ENCODE measurements around the gene NTRK2. TPM values are rescaled to one million over a fixed set of nuclear protein-coding genes. Genes with fewer than 3 reads are reported as not detected.

Gene NTRK2
- total RNA-seq, 1 experiment from 2014 or later, result not detected

- TF ChIP-seq ELF1 (IDR thresholded peaks at IDR 0.05; ENCODE audit: borderline replicate concordance, low read depth) (no peak), JUND (IDR thresholded peaks at IDR 0.05) (no peak), SP1 (IDR thresholded peaks at IDR 0.05; ENCODE audit: low read depth) (no peak), YY1 (IDR thresholded peaks at IDR 0.05; ENCODE audit: extremely low read depth, insufficient replicate concordance, low read depth, low read length) (no peak), ZNF274 (IDR thresholded peaks at IDR 0.05; ENCODE audit: low read depth, low read length) (no peak), FOSL1 (IDR thresholded peaks at IDR 0.05; ENCODE audit: low read depth) (no peak), RAD21 (IDR thresholded peaks at IDR 0.05; ENCODE audit: low read depth) (no peak), ZBTB33 (IDR thresholded peaks at IDR 0.05; ENCODE audit: extremely low read depth, insufficient replicate concordance, low read length) (no peak)
- no peak for DNase-seq (ENCODE audit: low read depth, low spot score)
- H2AFZ ChIP-seq (ENCODE audit: low read depth, low read length, poor library complexity, severe bottlenecking), result no peak overlapping the region
- H3K27me3 ChIP-seq (ENCODE audit: insufficient read depth, low read length), result no peaks in the 10 kb centered on the region
- H3K4me2 ChIP-seq (ENCODE audit: low read length), result no peak overlapping the region
- no peak overlapping the region for H3K4me3 ChIP-seq (replicated peaks in 1 of 2; ENCODE audit: low read depth in 1 of 2, low read length in 2 of 2)
- no peak for ATAC-seq
- H3K36me3 ChIP-seq (ENCODE audit: control insufficient read depth in 1 of 2, insufficient read depth in 2 of 2, low read length in 2 of 2), result no peaks in the 10 kb centered on the region
- no peaks in the 10 kb centered on the region for H3K4me1 ChIP-seq (ENCODE audit: control insufficient read depth in 1 of 2, insufficient read depth in 2 of 2, low read length in 2 of 2)
- H4K20me1 ChIP-seq (ENCODE audit: insufficient read depth), result no peaks in the 10 kb centered on the region
- H3K79me2 ChIP-seq (ENCODE audit: insufficient read depth, low read length), result no peaks in the 10 kb centered on the region
- CTCF ChIA-PET, result no interaction called here
- POLR2A ChIA-PET, result no interaction called here
- H3K9ac ChIP-seq (ENCODE audit: low read length), result no peak overlapping the region
- H3K27ac ChIP-seq (ENCODE audit: low read depth, low read length), result no peak overlapping the region
- no peaks in the 10 kb centered on the region for H3K9me3 ChIP-seq (ENCODE audit: control insufficient read depth in 1 of 2, insufficient read depth in 1 of 2, low read depth in 1 of 2, low read length in 2 of 2)
- RAD21 ChIA-PET (ENCODE audit: low non-redundant PET in 1 of 2, low total read pairs in 2 of 2, uncharacterized antibody in 2 of 2, unreplicated experiment in 2 of 2), result no interaction called here
- intact Hi-C loops (cut with micrococcal nuclease), result no loop called here
- no TSS peak for BruUV-seq (replicated peaks)
- no peaks in the 10 kb centered on the region for H3K9me2 ChIP-seq (ENCODE audit: insufficient read depth)
Observed at GRCh38 chr9:84705128-84705527, 35.6 kb downstream of the NTRK2 start.

GRCh38 chr9:84708400-84708799 is 38.9 kb downstream of the NTRK2 start:
- ATAC-seq (no peak), DNase-seq (ENCODE audit: low read depth, low spot score) (no peak)
- intact Hi-C loops (cut with micrococcal nuclease), result no loop called here
- POLR2A ChIA-PET, result no interaction called here
- no peak overlapping the region for H3K27ac ChIP-seq (ENCODE audit: low read depth, low read length)
- RAD21 ChIA-PET (ENCODE audit: low non-redundant PET in 1 of 2, low total read pairs in 2 of 2, uncharacterized antibody in 2 of 2, unreplicated experiment in 2 of 2), result no interaction called here
- no peaks in the 10 kb centered on the region for H3K4me1 ChIP-seq (ENCODE audit: control insufficient read depth in 1 of 2, insufficient read depth in 2 of 2, low read length in 2 of 2)
- peaks cover 16% of the 10 kb centered on the region; the same call in 1 of the 2 replicates for H3K27me3 ChIP-seq (ENCODE audit: insufficient read depth, low read length)
- no peaks in the 10 kb centered on the region for H4K20me1 ChIP-seq (ENCODE audit: insufficient read depth)
- H3K9ac ChIP-seq (ENCODE audit: low read length), result no peak overlapping the region
- H3K79me2 ChIP-seq (ENCODE audit: insufficient read depth, low read length), result no peaks in the 10 kb centered on the region
- no peaks in the 10 kb centered on the region for H3K36me3 ChIP-seq (ENCODE audit: control insufficient read depth in 1 of 2, insufficient read depth in 2 of 2, low read length in 2 of 2)
- H3K4me3 ChIP-seq (replicated peaks in 1 of 2; ENCODE audit: low read depth in 1 of 2, low read length in 2 of 2), result no peak overlapping the region
- no TSS peak for BruUV-seq (replicated peaks)
- CTCF ChIA-PET, result no interaction called here
- H2AFZ ChIP-seq (ENCODE audit: low read depth, low read length, poor library complexity, severe bottlenecking), result no peak overlapping the region
- H3K9me3 ChIP-seq (ENCODE audit: control insufficient read depth in 1 of 2, insufficient read depth in 1 of 2, low read depth in 1 of 2, low read length in 2 of 2), result no peaks in the 10 kb centered on the region
- no peaks in the 10 kb centered on the region for H3K9me2 ChIP-seq (ENCODE audit: insufficient read depth)
- H3K4me2 ChIP-seq (ENCODE audit: low read length), result no peak overlapping the region
- no peak for TF ChIP-seq SP1 (IDR thresholded peaks at IDR 0.05; ENCODE audit: low read depth)
- no peak for TF ChIP-seq ZBTB33 (IDR thresholded peaks at IDR 0.05; ENCODE audit: extremely low read depth, insufficient replicate concordance, low read length)
- TF ChIP-seq CEBPB (IDR thresholded peaks at IDR 0.05; ENCODE audit: low read depth), result no peak
- TF ChIP-seq, protein P1, sequence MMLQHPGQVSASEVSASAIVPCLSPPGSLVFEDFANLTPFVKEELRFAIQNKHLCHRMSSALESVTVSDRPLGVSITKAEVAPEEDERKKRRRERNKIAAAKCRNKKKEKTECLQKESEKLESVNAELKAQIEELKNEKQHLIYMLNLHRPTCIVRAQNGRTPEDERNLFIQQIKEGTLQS (IDR thresholded peaks at IDR 0.05), result no peak
- TF ChIP-seq RAD21 (IDR thresholded peaks at IDR 0.05; ENCODE audit: low read depth), result no peak
- TF ChIP-seq POLR2AphosphoS5 (IDR thresholded peaks at IDR 0.05; ENCODE audit: low read depth, low read length), result no peak
- TF ChIP-seq POLR2A (IDR thresholded peaks at IDR 0.05; ENCODE audit: borderline replicate concordance, extremely low read depth, insufficient read depth, insufficient read length), result no peak
- no peak for TF ChIP-seq SRF (IDR thresholded peaks at IDR 0.05; ENCODE audit: low read depth)
- TF ChIP-seq TCF7L2 (IDR thresholded peaks at IDR 0.05; ENCODE audit: borderline replicate concordance, extremely low read depth, insufficient read depth, insufficient read length), result no peak

All from HCT116 (cell line).